SIG-M5 (cell line): Measurements from ENCODE around the gene SELENOO.

ENCODE experiments used
- DNase-seq: peaks from one replicate; lab custom pipeline; 2025; lab: John Stamatoyannopoulos, UW

The SELENOO gene

GRCh38 chr22:50255099-50255498 lies 54.3 kb downstream of the SELENOO start:
- no peak for DNase-seq

DNA sequence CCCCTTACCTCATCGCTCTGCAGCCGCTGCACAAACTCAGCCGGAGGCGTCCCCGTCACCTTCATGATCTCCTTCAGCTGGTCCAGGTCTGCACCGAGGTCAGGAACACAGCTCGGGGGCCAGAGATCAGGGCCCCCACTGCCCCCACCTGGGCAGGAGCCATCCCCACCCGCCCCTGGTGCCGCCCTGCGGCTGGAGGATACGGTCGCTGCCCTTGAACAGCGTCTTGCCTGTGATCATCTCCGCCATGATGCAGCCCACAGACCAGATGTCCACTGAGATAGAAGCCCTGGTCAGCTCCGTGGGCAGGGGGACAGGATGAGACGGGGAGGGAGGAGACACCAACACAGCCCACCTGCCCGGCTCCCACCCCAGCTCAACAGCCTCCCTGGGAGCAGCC lies 54.8 kb downstream of the SELENOO start:
- no peak for DNase-seq

DNA sequence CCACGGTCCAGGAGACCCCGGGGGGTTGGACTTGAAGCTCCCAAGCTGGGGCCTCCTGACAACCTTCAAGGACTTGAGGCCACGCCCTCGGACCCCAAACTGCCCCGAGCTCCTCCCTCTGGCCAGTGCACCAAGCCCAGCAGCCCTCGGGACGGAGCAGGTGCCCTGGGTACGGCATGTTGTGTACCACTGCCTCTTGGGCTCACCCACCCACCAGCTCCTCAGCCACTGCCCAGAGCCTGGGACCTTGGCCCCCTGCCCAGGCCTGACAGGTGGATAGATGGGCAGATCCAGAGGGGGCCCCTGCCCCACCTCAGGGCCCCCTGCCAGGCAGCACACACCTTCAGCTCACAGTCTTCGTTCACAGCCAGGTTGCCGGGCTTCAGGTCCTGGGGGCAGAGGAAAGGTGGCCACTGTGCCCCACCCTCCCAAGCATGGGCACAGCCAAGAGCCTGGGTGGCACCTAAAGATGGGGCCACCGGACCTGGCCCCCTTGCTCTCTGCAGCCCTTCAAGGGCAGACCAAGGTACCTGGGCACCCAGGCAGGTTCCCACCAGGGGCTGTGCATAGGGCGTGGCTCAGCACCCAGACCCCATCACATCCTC lies 55.5 kb downstream of the SELENOO start:
- DNase-seq: no peak

DNA sequence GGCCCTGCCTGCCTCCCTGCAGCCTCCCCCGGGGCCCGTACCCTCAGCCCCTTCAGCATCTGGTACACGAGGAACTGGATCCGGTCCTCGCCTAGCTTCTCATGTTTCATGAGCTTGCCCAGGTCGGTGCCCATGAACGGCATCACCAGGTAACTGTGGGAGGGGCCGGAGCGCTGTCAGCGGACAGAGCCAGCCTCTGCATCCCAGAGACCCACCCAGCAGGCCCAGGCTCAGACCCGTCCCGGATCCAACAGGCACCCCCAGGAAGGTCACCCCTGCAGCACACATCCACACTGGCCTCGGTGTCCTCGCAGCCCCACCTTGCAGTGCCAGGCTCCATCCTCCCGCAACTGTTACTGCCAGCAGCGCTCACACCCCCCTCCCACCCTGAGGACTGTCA lies 56.2 kb downstream of the SELENOO start:
- no peak for DNase-seq

- no peak for DNase-seq
Measured at GRCh38 chr22:50257451-50258360, 56.9 kb downstream of the SELENOO start.

- DNase-seq: no peak
Measured at GRCh38 chr22:50258361-50259292, 57.8 kb downstream of the SELENOO start.

DNA sequence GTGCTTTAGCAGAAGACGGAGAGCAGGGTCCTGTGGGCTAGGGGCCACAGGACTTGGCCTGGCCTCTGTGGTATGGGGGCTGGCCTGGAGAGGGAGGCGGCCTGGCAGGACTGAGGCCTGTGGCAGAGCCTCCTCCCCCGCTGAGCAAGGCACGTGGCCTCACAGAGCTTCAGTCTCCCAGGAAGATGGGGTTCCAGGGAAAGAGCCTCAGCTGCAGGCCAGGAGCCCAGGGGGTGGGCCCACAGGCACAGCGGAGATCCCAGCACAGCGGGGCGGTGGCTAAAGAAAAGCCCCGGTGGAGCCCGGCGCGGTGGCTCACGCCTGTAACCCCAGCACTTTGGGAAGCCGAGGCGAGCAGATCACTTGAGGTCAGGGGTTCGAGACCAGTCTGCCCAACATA lies 58.5 kb downstream of the SELENOO start:
- no peak for DNase-seq

- no peak for DNase-seq
Measured at GRCh38 chr22:50260434-50260800, 59.6 kb downstream of the SELENOO start.

DNA sequence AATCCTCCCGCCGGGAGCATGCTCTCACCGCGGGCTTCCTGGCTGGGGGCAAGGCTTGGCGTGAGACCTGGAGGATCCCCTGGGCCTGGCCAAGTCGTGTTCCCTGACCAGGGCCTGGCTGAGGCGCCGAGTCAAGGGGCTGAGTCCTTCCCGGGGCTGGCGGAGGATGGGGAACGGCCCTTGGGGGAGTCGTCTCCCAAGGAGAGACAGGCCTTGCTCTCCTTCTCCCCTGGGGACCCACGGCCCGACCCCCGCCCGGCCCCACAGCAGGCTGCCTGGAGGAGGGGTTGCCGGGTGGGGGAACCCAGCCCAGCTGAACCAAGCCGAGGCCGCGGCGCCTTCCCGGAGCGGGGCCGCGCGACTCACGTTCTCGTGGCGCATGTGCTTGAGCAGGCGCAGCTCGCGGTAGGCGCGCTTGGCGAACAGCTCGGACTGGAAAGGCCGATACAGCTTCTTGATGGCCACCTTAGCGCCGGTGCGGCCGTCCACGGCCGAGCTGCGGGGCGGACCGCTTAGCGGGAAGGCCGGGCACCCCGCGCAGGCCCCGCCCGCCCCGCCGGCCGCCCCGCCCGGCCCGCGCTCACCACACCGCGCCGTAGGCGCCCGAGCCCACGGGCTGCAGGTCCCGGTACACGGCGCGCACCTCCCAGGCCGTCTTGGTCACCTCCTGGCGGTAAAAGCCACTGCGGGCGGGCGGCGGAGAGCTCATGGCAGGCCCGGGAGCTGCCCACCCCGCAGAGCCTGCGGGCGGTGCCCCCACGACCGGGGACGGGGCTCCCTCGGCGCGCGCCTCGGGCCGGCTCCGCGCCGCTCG lies 60.2 kb downstream of the SELENOO start:
- no peak for DNase-seq

DNA sequence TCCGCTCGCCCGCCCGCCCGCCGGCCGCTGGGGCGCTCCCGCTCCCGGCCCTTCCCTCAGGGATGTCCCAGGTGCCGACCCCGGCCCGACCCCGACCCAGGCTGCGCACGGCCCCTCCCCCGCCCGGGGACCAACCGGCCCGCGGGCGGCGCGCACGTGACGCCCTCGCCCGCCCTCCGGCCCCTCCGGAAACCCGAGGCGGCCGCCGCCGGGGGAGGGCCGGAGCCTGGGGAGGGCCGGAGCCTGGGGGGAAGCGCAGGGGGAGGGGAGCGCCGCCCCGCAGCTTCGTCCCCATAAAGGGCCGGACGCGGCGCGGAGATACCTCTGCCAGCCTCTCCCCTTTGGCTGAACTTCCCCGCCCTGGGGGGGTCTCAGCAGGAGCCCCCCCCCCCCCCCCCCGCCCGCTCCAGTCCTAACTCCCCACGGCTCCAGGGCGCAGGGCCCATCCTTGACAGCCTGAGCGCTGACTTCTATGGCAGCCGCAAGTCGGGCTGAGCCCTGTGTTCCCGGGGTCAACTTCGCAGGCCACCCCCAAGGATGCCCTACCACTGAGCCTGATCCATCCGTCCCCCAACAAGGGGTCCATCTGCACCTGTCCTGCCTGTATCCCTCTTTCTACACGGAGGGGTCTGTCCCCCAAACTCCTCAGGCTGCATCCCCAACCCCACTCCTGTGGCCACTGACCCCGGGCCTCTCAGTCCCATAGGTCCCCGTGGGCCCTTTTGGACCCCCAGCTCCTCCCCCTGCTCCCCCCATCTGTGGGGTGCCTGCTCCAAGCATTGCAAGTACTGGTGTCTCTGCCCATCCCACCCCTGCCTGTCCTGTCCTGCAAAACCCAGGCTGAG lies 61.0 kb downstream of the SELENOO start, which contains the start of gene MAPK12:
Gene MAPK12 (minus strand): TSS at position 69 of the 845 bp plus-strand sequence. CDS start 174 bp downstream, outside the sequence.
- DNase-seq: no peak

DNA sequence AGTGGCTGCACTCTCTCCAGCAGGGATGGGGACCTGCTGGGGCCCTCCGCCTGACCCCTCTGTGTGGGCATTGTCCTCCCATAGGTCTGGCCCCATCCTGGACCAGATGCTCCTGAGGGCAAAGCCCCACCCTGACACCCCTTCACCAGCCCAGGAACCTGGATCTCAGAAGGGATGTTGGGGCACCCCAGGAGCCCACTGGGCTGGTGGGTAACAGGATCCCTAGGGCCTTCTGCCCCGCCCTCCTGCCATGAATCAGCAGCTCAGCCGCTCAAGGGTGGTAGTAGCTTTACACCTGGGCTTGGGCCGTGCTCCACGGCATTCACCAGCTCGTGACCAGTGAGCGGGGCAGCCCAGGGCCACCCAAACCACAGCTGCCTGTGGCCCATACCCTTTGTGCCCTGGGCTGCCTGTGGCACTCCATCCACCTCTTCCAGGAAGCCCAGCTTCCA lies 61.7 kb downstream of the SELENOO start:
- no peak for DNase-seq

GRCh38 chr22:50262973-50263617 lies 62.3 kb downstream of the SELENOO start:
- no peak for DNase-seq

GRCh38 chr22:50264104-50264745 lies 63.4 kb downstream of the SELENOO start:
- DNase-seq: no peak

GRCh38 chr22:50264946-50265669 lies 64.3 kb downstream of the SELENOO start:
- DNase-seq: no peak

GRCh38 chr22:50266994-50267393 lies 66.2 kb downstream of the SELENOO start:
- DNase-seq: no peak
